K562 (cell line): ENCODE data around the gene ZMPSTE24. TPM values are rescaled to one million over a fixed set of nuclear protein-coding genes. Genes with fewer than 3 reads are reported as not detected.

Experiments
- ATAC-seq: fragments of 200-7000 bp; cut with Tn5 transposase; 3 replicates; pipeline ENCODE4 v1.9.1; 2020; ENCODE audit warnings: moderate library complexity
- BruUV-seq: library from RNA; stranded (reverse); fragments of 400-500 nt; replicated peaks from 2 replicates; lab custom pipeline; 2021; lab: Mats Ljungman, UMichigan
- CTCF ChIA-PET: fragments of 300-600 bp; formaldehyde crosslinking; extraction: SDS; loops from one replicate; lab custom pipeline; 2021; ENCODE audit warnings: low intra/inter-chr PET ratio; lab: Yijun Ruan, JAX
- POLR2A ChIA-PET: fragments of 300-600, 350-650 bp; sonication (Branson Sonifier 250); formaldehyde crosslinking; extraction: SDS; loops from one replicate; lab custom pipeline; 2021; ENCODE audit warnings: antibody characterized with exemption, inconsistent platforms; lab: Yijun Ruan, JAX
- DNase-seq, 4 experiments: peaks; one replicate each; pipeline versions ENCODE4 v3.0.0 to v3.0.0-alpha.2; 2011 to 2018; ENCODE audit warnings: low spot score in 3 of 4, mixed read lengths in 3 of 4; ENCODE audit errors: extremely low read depth in 1 of 4
- FAIRE-seq: peaks from 2 replicates; lab custom pipeline; 2011; peaks lifted over from hg19 to GRCh38; lab: Jason Lieb, UNC
- H2AFZ ChIP-seq: 2 replicates; pipeline ENCODE4 v1.6.0; 2011; ENCODE audit warnings: low read depth, low read length, control low read depth, inconsistent platforms
- H3K27ac ChIP-seq: fragments of 200-600 bp; 3 replicates; pipeline ENCODE4 v1.8.0; 2011; ENCODE audit warnings: low read depth, mild to moderate bottlenecking, control low read depth, inconsistent platforms, low read length, moderate library complexity, mixed read lengths; ENCODE audit errors: extremely low read depth
- H3K27me3 ChIP-seq, 2 experiments: fragments of 300-600 bp in 1 of 2; 2 replicates in 1 of 2; 3 replicates in 1 of 2; pipeline versions ENCODE4 v1.6.0 to v1.8.0; 2011; ENCODE audit warnings: inconsistent platforms in 2 of 2, low read length in 2 of 2, mild to moderate bottlenecking in 1 of 2, mixed read lengths in 1 of 2, moderate library complexity in 1 of 2; ENCODE audit not compliant: control insufficient read depth in 2 of 2, insufficient read depth in 2 of 2
- H3K36me3 ChIP-seq: fragments of 300-600 bp; 3 replicates; pipeline ENCODE4 v1.8.0; 2011; ENCODE audit warnings: mild to moderate bottlenecking, low read length, inconsistent platforms; ENCODE audit not compliant: control insufficient read depth, insufficient read depth
- H3K4me1 ChIP-seq, 2 experiments: fragments of 200-600 bp in 1 of 2; replicated peaks in 1 of 2; 2 replicates in 1 of 2; 3 replicates in 1 of 2; pipeline versions ENCODE4 v1.5.1 to v1.8.0; 2011; ENCODE audit warnings: inconsistent platforms in 2 of 2, low read length in 2 of 2, mild to moderate bottlenecking in 1 of 2, mixed read lengths in 1 of 2, moderate library complexity in 1 of 2; ENCODE audit not compliant: control insufficient read depth in 2 of 2, insufficient read depth in 2 of 2
- H3K4me2 ChIP-seq: 2 replicates; pipeline ENCODE4 v1.6.1; 2011; ENCODE audit warnings: low read length, control low read depth, inconsistent platforms, mixed read lengths; ENCODE audit not compliant: insufficient read depth
- H3K4me3 ChIP-seq: fragments of 200-600 bp; sonication (generic), shearing (Covaris generic); 2 replicates; pipeline ENCODE4 v1.5.1; 2016; ENCODE audit warnings: control low read depth, inconsistent platforms
- H3K79me2 ChIP-seq: fragments of 200-600 bp; 3 replicates; pipeline ENCODE4 v1.8.0; 2011; ENCODE audit warnings: low read length, inconsistent platforms; ENCODE audit not compliant: control insufficient read depth, insufficient read depth
- H3K9ac ChIP-seq, 2 experiments: 2 replicates each; pipeline versions ENCODE4 v1.6.0 to v1.6.1; 2011; ENCODE audit warnings: low read depth in 2 of 2, low read length in 2 of 2, control low read depth in 1 of 2, inconsistent platforms in 1 of 2, mild to moderate bottlenecking in 1 of 2, mixed read lengths in 1 of 2; ENCODE audit not compliant: insufficient read depth in 1 of 2
- H3K9me1 ChIP-seq: one replicate; pipeline ENCODE4 v1.6.0; 2011; ENCODE audit warnings: inconsistent platforms, mild to moderate bottlenecking, low read length, moderate library complexity; ENCODE audit not compliant: control insufficient read depth, insufficient read depth
- H3K9me3 ChIP-seq: replicated peaks from 2 replicates; pipeline ENCODE4 v1.5.1; 2011; ENCODE audit warnings: low read depth, low read length, inconsistent platforms; ENCODE audit not compliant: control insufficient read depth, insufficient read depth
- H4K20me1 ChIP-seq: replicated peaks from 2 replicates; pipeline ENCODE4 v1.6.1; 2011; ENCODE audit warnings: low read length, inconsistent platforms, mixed read lengths; ENCODE audit not compliant: control insufficient read depth, insufficient read depth
- CBFA2T2 ChIP-seq: fragments of 450-650 bp; conservative IDR thresholded peaks from 2 replicates; pipeline ENCODE4 v1.6.1; 2017; ENCODE audit warnings: mild to moderate bottlenecking
- CBFA2T3 ChIP-seq: fragments of 450-650 bp; IDR thresholded peaks from 2 replicates; pipeline ENCODE4 v1.6.1; 2017
- CREB1 ChIP-seq, 2 experiments: sonication (generic) in 1 of 2; formaldehyde crosslinking in 1 of 2; IDR thresholded peaks; 2 replicates each; pipeline versions ENCODE4 v1.6.1 to v1.8.0; 2012 to 2022; ENCODE audit warnings: inconsistent platforms in 1 of 2, mild to moderate bottlenecking in 1 of 2, missing genetic modification reagents in 1 of 2, moderate library complexity in 1 of 2
- DPF2 ChIP-seq: fragments of 450-650 bp; IDR thresholded peaks from 2 replicates; pipeline ENCODE4 v1.6.1; 2016
- FOSL1 ChIP-seq: fragments of 200-800 bp; sonication (Bioruptor generic); conservative IDR thresholded peaks from 2 replicates; pipeline ENCODE4 v1.6.1; 2016; ENCODE audit warnings: missing genetic modification characterization, missing compliant biosample characterization
- MCM2 ChIP-seq: fragments of 450-650 bp; IDR thresholded peaks from 2 replicates; pipeline ENCODE4 v1.6.1; 2017; ENCODE audit warnings: low read depth, mild to moderate bottlenecking
- NCOR1 ChIP-seq: fragments of 450-650 bp; IDR thresholded peaks from 2 replicates; pipeline ENCODE4 v1.6.1; 2016; ENCODE audit warnings: mild to moderate bottlenecking, moderate library complexity
- NRF1 ChIP-seq, 2 experiments: fragments of 450-650 bp; IDR thresholded peaks in 1 of 2; conservative IDR thresholded peaks in 1 of 2; 2 replicates each; pipeline ENCODE4 v1.6.1; 2014; ENCODE audit warnings: mild to moderate bottlenecking in 2 of 2
- PRMT5 ChIP-seq: sonication (generic); formaldehyde crosslinking; IDR thresholded peaks from 2 replicates; pipeline ENCODE4 v1.5.0; 2020; ENCODE audit warnings: missing genetic modification reagents
- PRPF4 ChIP-seq: fragments of 200-400 bp; formaldehyde crosslinking; IDR thresholded peaks from one replicate; pipeline ENCODE4 v1.6.1; 2017; ENCODE audit warnings: low read length, low read depth, mild to moderate bottlenecking; ENCODE audit not compliant: insufficient read depth, poor library complexity, severe bottlenecking
- RBM22 ChIP-seq: fragments of 200-400 bp; formaldehyde crosslinking; IDR thresholded peaks from 2 replicates; pipeline ENCODE4 v1.6.1; 2018; ENCODE audit warnings: low read length, low read depth; ENCODE audit not compliant: poor library complexity, severe bottlenecking
- SIN3B ChIP-seq: fragments of 450-650 bp; IDR thresholded peaks from 2 replicates; pipeline ENCODE4 v1.6.1; 2017; ENCODE audit warnings: low read depth, mild to moderate bottlenecking, moderate library complexity
- SMAD3 ChIP-seq: fragments of 450-650 bp; formaldehyde crosslinking; conservative IDR thresholded peaks from 2 replicates; pipeline ENCODE4 v1.4.0; 2020; ENCODE audit warnings: mild to moderate bottlenecking
- SMARCA4 ChIP-seq: fragments of 450-650 bp; IDR thresholded peaks from 2 replicates; pipeline ENCODE4 v1.6.1; 2016
- SMARCC2 ChIP-seq: fragments of 450-650 bp; IDR thresholded peaks from 2 replicates; pipeline ENCODE4 v1.6.1; 2017; ENCODE audit warnings: antibody characterized with exemption, moderate library complexity, mild to moderate bottlenecking, low read depth
- SOX6 ChIP-seq: fragments of 450-650 bp; IDR thresholded peaks from 2 replicates; pipeline ENCODE4 v1.6.1; 2014; ENCODE audit warnings: mild to moderate bottlenecking
- XRCC3 ChIP-seq: fragments of 450-650 bp; IDR thresholded peaks from 2 replicates; pipeline ENCODE4 v1.6.1; 2017; ENCODE audit warnings: mild to moderate bottlenecking, moderate library complexity
- ZNF184 ChIP-seq: sonication (generic); formaldehyde crosslinking; IDR thresholded peaks from 2 replicates; pipeline ENCODE4 v1.5.0; 2020; ENCODE audit warnings: missing genetic modification reagents
- ZNF717 ChIP-seq: fragments of 250-450 bp; sonication (Bioruptor Pico); IDR thresholded peaks from 2 replicates; pipeline ENCODE4 v1.5.0; 2021
- in situ Hi-C: fragments of 300-500 bp; cut with MboI; formaldehyde crosslinking; loops from 4 replicates; pipeline ENCODE4 v1.15.0; 2018; ENCODE audit warnings: inconsistent platforms, mixed read lengths
- intact Hi-C: fragments of 100-400 bp; cut with micrococcal nuclease; formaldehyde crosslinking; loops from 2 replicates; pipeline ENCODE4 v1.14.2; 2022
- polyA plus RNA-seq, 8 experiments: library from polyadenylated mRNA; depleted of rRNA in 4 of 8; stranded (reverse) in 5 of 8; unstranded in 3 of 8; fragments of >200 nt; fragmentation: Nextera tagmentation in 2 of 8; fragmentation: Illumina TruSeq in 1 of 8; extraction: Ambion mirVana in 2 of 8; extraction: Trizol in 1 of 8; gene quantifications; 2 replicates each; pipeline versions ENCODE4 v1.2.1 to v1.2.3, GENCODE V29; 2011 to 2014; ENCODE audit warnings: inconsistent platforms in 1 of 8, missing spikeins in 1 of 8
- total RNA-seq, 7 experiments: library from RNA; depleted of rRNA in 6 of 7; stranded (reverse); fragments of >200 nt in 6 of 7; fragmentation: Illumina TruSeq in 2 of 7; extraction: Trizol in 2 of 7; gene quantifications; 2 replicates each; pipeline versions ENCODE4 v1.2.1 to v1.2.3, GENCODE V29; 2011 to 2021; ENCODE audit warnings: low replicate concordance in 1 of 7
- TF ChIP-seq, protein P1 (sequence below), 2 experiments: fragments of 450-650 bp in 1 of 2; sonication (generic) in 1 of 2; formaldehyde crosslinking in 1 of 2; IDR thresholded peaks in 1 of 2; conservative IDR thresholded peaks in 1 of 2; 2 replicates each; pipeline versions ENCODE4 v1.6.1 to v1.8.1; 2016 to 2023; ENCODE audit warnings: mild to moderate bottlenecking in 2 of 2, moderate library complexity in 2 of 2, inconsistent platforms in 1 of 2, missing genetic modification reagents in 1 of 2
- TF ChIP-seq, protein P2 (sequence below), 3 experiments: fragments of 200-800 bp in 1 of 3; fragments of 250-450 bp in 1 of 3; fragments of 450-650 bp in 1 of 3; sonication (Bioruptor Pico) in 1 of 3; sonication (Bioruptor generic) in 1 of 3; formaldehyde crosslinking in 1 of 3; IDR thresholded peaks; 2 replicates each; pipeline versions ENCODE4 v1.6.1 to v1.8.0; 2016 to 2022; ENCODE audit warnings: mild to moderate bottlenecking in 2 of 3, missing genetic modification characterization in 2 of 3, missing compliant biosample characterization in 1 of 3, moderate library complexity in 1 of 3

ZMPSTE24 gene
- total and polyA plus RNA-seq, 9 of the 15 experiments (the other 6 are each of a cell fraction or from before 2014, with no cell fraction given) = 30.7 to 75.9 (median 64.3) TPM

- H3K27ac ChIP-seq = no peak overlapping the region
- peak in 3 of 4 experiments; percentile 30 to 66 (median 60) for DNase-seq
- POLR2A ChIA-PET = interaction anchor here (0.9 to 2.9 kb wide), 3 partner anchors 8 to 19 kb away, joined by 3 to 23 read pairs (median 4); partner anchors contain the start of gene ZMPSTE24
- H3K9me1 ChIP-seq = no peaks in the 10 kb centered on the region
- no peak for FAIRE-seq
- ATAC-seq = no peak; the same call in 2 of the 3 replicates
- no peak overlapping the region for H3K9ac ChIP-seq
- no peaks in the 10 kb centered on the region for H3K27me3 ChIP-seq
- intact Hi-C loops (no loop called here), in situ Hi-C loops (no loop called here)
- no peak overlapping the region for H3K4me3 ChIP-seq
- H3K79me2 ChIP-seq = no peaks in the 10 kb centered on the region
- no peaks in the 10 kb centered on the region for H4K20me1 ChIP-seq
- no peak overlapping the region for H2AFZ ChIP-seq
- H3K9me3 ChIP-seq = no peaks in the 10 kb centered on the region
- no peak overlapping the region for H3K4me2 ChIP-seq
- no TSS peak for BruUV-seq
- H3K36me3 ChIP-seq = no peaks in the 10 kb centered on the region
- CTCF ChIA-PET = no interaction called here
- peaks cover 0 to 3% of the 10 kb centered on the region in 2 experiments; a peak in 2 of 5 replicates for H3K4me1 ChIP-seq
- TF ChIP-seq PRPF4 = no peak
- 0 out of 2 replicates have a peak, but pooled peaks have one; percentile 43 for TF ChIP-seq DPF2
- peak; percentile 78 for TF ChIP-seq CBFA2T3
- TF ChIP-seq MCM2 = no peak
- no peak for TF ChIP-seq NRF1 (conservative IDR thresholded peaks at IDR 0.05 in 1 of 2, IDR thresholded peaks at IDR 0.05 in 1 of 2)
- no peak for TF ChIP-seq SMAD3 (CRISPR knock-in tag)
- TF ChIP-seq PRMT5 (CRISPR knock-in tag) = no peak
- no peak for TF ChIP-seq ZNF184 (CRISPR knock-in tag)
- peak; percentile 54 for TF ChIP-seq CBFA2T2
- TF ChIP-seq, protein P1, sequence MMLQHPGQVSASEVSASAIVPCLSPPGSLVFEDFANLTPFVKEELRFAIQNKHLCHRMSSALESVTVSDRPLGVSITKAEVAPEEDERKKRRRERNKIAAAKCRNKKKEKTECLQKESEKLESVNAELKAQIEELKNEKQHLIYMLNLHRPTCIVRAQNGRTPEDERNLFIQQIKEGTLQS (IDR thresholded peaks at IDR 0.05) = peak; percentile 71
- TF ChIP-seq, protein P1 (CRISPR knock-in tag; conservative IDR thresholded peaks at IDR 0.05) = no peak
- TF ChIP-seq CREB1 (IDR thresholded peaks at IDR 0.05) = no peak
- no peak for TF ChIP-seq CREB1 (CRISPR knock-in tag; IDR thresholded peaks at IDR 0.05)
- peak; percentile 57 for TF ChIP-seq FOSL1 (tag)
- TF ChIP-seq SIN3B = no peak
- TF ChIP-seq RBM22 = no peak
- TF ChIP-seq NCOR1 = peak; percentile 28; the same call in 1 of the 2 replicates
- peak; percentile 99 for TF ChIP-seq SOX6
- no peak for TF ChIP-seq XRCC3
- TF ChIP-seq SMARCC2 = 0 out of 2 replicates have a peak, but pooled peaks have one; percentile 39
- peak; percentile 28; the same call in 1 of the 2 replicates for TF ChIP-seq SMARCA4
- no peak for TF ChIP-seq ZNF717
- TF ChIP-seq, protein P2, sequence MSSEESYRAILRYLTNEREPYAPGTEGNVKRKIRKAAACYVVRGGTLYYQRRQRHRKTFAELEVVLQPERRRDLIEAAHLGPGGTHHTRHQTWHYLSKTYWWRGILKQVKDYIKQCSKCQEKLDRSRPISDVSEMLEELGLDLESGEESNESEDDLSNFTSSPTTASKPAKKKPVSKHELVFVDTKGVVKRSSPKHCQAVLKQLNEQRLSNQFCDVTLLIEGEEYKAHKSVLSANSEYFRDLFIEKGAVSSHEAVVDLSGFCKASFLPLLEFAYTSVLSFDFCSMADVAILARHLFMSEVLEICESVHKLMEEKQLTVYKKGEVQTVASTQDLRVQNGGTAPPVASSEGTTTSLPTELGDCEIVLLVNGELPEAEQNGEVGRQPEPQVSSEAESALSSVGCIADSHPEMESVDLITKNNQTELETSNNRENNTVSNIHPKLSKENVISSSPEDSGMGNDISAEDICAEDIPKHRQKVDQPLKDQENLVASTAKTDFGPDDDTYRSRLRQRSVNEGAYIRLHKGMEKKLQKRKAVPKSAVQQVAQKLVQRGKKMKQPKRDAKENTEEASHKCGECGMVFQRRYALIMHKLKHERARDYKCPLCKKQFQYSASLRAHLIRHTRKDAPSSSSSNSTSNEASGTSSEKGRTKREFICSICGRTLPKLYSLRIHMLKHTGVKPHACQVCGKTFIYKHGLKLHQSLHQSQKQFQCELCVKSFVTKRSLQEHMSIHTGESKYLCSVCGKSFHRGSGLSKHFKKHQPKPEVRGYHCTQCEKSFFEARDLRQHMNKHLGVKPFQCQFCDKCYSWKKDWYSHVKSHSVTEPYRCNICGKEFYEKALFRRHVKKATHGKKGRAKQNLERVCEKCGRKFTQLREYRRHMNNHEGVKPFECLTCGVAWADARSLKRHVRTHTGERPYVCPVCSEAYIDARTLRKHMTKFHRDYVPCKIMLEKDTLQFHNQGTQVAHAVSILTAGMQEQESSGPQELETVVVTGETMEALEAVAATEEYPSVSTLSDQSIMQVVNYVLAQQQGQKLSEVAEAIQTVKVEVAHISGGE (CRISPR knock-in tag; IDR thresholded peaks at IDR 0.05) = peak in 1 of 3 experiments; percentile 52; a peak in 1 of 6 replicates
Measured at GRCh38 chr1:40248412-40248811, 9.6 kb upstream of the ZMPSTE24 start.
